Measurements from ENCODE around the gene OGFOD3.

GRCh38 chr17:82416264-82416663 is 2.1 kb downstream of the OGFOD3 start:
- TF ChIP-seq EZH2phosphoT487 (IDR thresholded peaks at IDR 0.05; ENCODE audit: insufficient read depth, low read depth) (no peak), EZH2 (IDR thresholded peaks at IDR 0.05; ENCODE audit: insufficient read depth, poor library complexity, severe bottlenecking) (no peak)

Data from GM23248 (cell line).